GM23338 (cell line): ENCODE measurements around the gene SRA1. TPM values are rescaled to one million over a fixed set of nuclear protein-coding genes. Genes with fewer than 3 reads are reported as not detected.

ENCODE experiments used
- ATAC-seq: fragments of 200-7000 bp; cut with Tn5 transposase; 3 replicates; pipeline ENCODE4 v1.9.1; 2020
- DNase-seq: peaks from one replicate; pipeline ENCODE4 v3.0.0-alpha.2; 2015; ENCODE audit warnings: low spot score
- H2AFZ ChIP-seq: fragments of 200-600 bp; sonication (generic); 2 replicates; pipeline ENCODE4 v1.8.0; 2016; ENCODE audit warnings: antibody characterized with exemption, mild to moderate bottlenecking, moderate library complexity
- H3F3A ChIP-seq: fragments of 200-600 bp; sonication (generic); replicated peaks from 2 replicates; pipeline ENCODE4 v1.8.0; 2017; ENCODE audit warnings: antibody characterized with exemption, mixed run types, low read depth
- H3K27ac ChIP-seq: fragments of 200-600 bp; sonication (generic); 2 replicates; pipeline ENCODE4 v1.6.1; 2016; ENCODE audit warnings: low read depth
- H3K27me3 ChIP-seq: fragments of 200-600 bp; sonication (generic); 2 replicates; pipeline ENCODE4 v1.8.0; 2016; ENCODE audit warnings: mild to moderate bottlenecking, mixed run types, moderate library complexity; ENCODE audit not compliant: insufficient read depth
- H3K36me3 ChIP-seq: fragments of 200-600 bp; sonication (generic); 2 replicates; pipeline ENCODE4 v1.8.0; 2016; ENCODE audit warnings: mild to moderate bottlenecking; ENCODE audit not compliant: insufficient read depth
- H3K4me1 ChIP-seq: fragments of 200-600 bp; sonication (generic); 2 replicates; pipeline ENCODE4 v1.8.0; 2016; ENCODE audit warnings: mild to moderate bottlenecking, moderate library complexity; ENCODE audit not compliant: insufficient read depth
- H3K4me2 ChIP-seq: fragments of 200-600 bp; sonication (generic); 2 replicates; pipeline ENCODE4 v1.7.1; 2017; ENCODE audit warnings: mixed run types
- H3K4me3 ChIP-seq: fragments of 200-600 bp; sonication (generic); 2 replicates; pipeline ENCODE4 v1.6.1; 2016; ENCODE audit warnings: mixed run types
- H3K79me2 ChIP-seq: fragments of 200-600 bp; sonication (generic); replicated peaks from 2 replicates; pipeline ENCODE4 v1.8.0; 2017; ENCODE audit warnings: mild to moderate bottlenecking; ENCODE audit not compliant: insufficient read depth
- H3K9me2 ChIP-seq: fragments of 200-600 bp; sonication (generic); 2 replicates; pipeline ENCODE4 v1.8.0; 2017; ENCODE audit not compliant: insufficient read depth
- H4K20me1 ChIP-seq: fragments of 200-600 bp; sonication (generic); replicated peaks from 2 replicates; pipeline ENCODE4 v1.8.0; 2017; ENCODE audit warnings: mild to moderate bottlenecking; ENCODE audit not compliant: insufficient read depth
- H3K27ac Mint-ChIP-seq: 2 replicates; pipeline ENCODE4 v1.8.0; 2020; ENCODE audit warnings: inconsistent platforms, mild to moderate bottlenecking, moderate library complexity, mixed read lengths
- H3K27me3 Mint-ChIP-seq: 3 replicates; pipeline ENCODE4 v1.8.0; 2022; ENCODE audit warnings: low read depth, mild to moderate bottlenecking, moderate library complexity, mixed read lengths, inconsistent platforms; ENCODE audit not compliant: insufficient read depth, poor library complexity
- H3K36me3 Mint-ChIP-seq: 3 replicates; pipeline ENCODE4 v1.8.0; 2021; ENCODE audit warnings: low read depth, mild to moderate bottlenecking, inconsistent platforms, moderate library complexity, mixed read lengths
- H3K4me1 Mint-ChIP-seq: 3 replicates; pipeline ENCODE4 v1.8.0; 2020; ENCODE audit warnings: mild to moderate bottlenecking, inconsistent platforms, mixed read lengths
- H3K4me3 Mint-ChIP-seq: 3 replicates; pipeline ENCODE4 v1.8.0; 2021; ENCODE audit warnings: moderate library complexity, mild to moderate bottlenecking, inconsistent platforms, mixed read lengths
- H3K9me3 Mint-ChIP-seq: 3 replicates; pipeline ENCODE4 v1.8.0; 2020; ENCODE audit warnings: moderate library complexity, mild to moderate bottlenecking, inconsistent platforms, mixed read lengths
- CREB1 ChIP-seq: fragments of 250-450 bp; sonication (Bioruptor Pico); IDR thresholded peaks from 2 replicates; pipeline ENCODE4 v1.5.0; 2020; ENCODE audit warnings: low read depth, mild to moderate bottlenecking, moderate library complexity
- CTCF ChIP-seq, 2 experiments: fragments of 200-600 bp in 1 of 2; sonication (generic) in 1 of 2; conservative IDR thresholded peaks; 2 replicates each; pipeline versions ENCODE4 v1.5.1 to v1.6.1; 2016 to 2017; ENCODE audit warnings: antibody characterized with exemption in 2 of 2, low read depth in 2 of 2, mild to moderate bottlenecking in 2 of 2, moderate library complexity in 1 of 2
- EZH2 ChIP-seq: fragments of 200-600 bp; sonication (generic); IDR thresholded peaks from one replicate; pipeline ENCODE4 v1.8.0; 2017; ENCODE audit warnings: antibody characterized with exemption, mild to moderate bottlenecking, low read depth; ENCODE audit not compliant: unreplicated experiment
- JUNB ChIP-seq: IDR thresholded peaks from one replicate; pipeline ENCODE4 v1.6.1; 2016; ENCODE audit warnings: antibody characterized with exemption; ENCODE audit not compliant: unreplicated experiment
- NANOG ChIP-seq: IDR thresholded peaks from 2 replicates; pipeline ENCODE4 v1.6.1; 2016; ENCODE audit warnings: antibody characterized with exemption, borderline replicate concordance
- POLR2AphosphoS5 ChIP-seq: IDR thresholded peaks from 2 replicates; pipeline ENCODE4 v1.6.1; 2016; ENCODE audit warnings: antibody characterized with exemption, low read depth
- ZNF114 ChIP-seq: fragments of 250-450 bp; sonication (Bioruptor Pico); IDR thresholded peaks from 2 replicates; pipeline ENCODE4 v1.5.0; 2020; ENCODE audit warnings: mild to moderate bottlenecking, moderate library complexity
- ZNF462 ChIP-seq: fragments of 250-450 bp; sonication (Bioruptor Pico); IDR thresholded peaks from 2 replicates; pipeline ENCODE4 v1.5.0; 2020; ENCODE audit warnings: mild to moderate bottlenecking, moderate library complexity
- polyA plus RNA-seq: library from polyadenylated mRNA; unstranded; fragments of >200 nt; fragmentation: Nextera tagmentation; extraction: Ambion mirVana; gene quantifications from 2 replicates; pipeline ENCODE4 v1.2.1, GENCODE V29; 2016
- total RNA-seq: library from RNA; depleted of rRNA; stranded (reverse); fragments of >200 nt; shearing (Covaris generic); gene quantifications from 2 replicates; pipeline ENCODE4 v1.2.3, GENCODE V29; 2014

Gene SRA1
- total and polyA plus RNA-seq, 2 experiments from 2014 or later: 38.4 to 74.7 TPM

- TF ChIP-seq ZNF462 (CRISPR knock-in tag): no peak
Measured at GRCh38 chr5:140570488-140570887, 13.2 kb upstream of the SRA1 start (continued).

GRCh38 chr5:140570058-140570457 is 12.8 kb upstream of the SRA1 start:
- Histone ChIP-seq H3F3A (no peaks in the 10 kb centered on the region), H4K20me1 (peaks cover 8% of the 10 kb centered on the region; the same call in 1 of the 2 replicates), H3K36me3 (no peaks in the 10 kb centered on the region), H2AFZ (no peak overlapping the region), H3K27ac (no peak overlapping the region), H3K4me1 (peaks cover 5% of the 10 kb centered on the region; the same call in 1 of the 2 replicates), H3K27me3 (no peaks in the 10 kb centered on the region), H3K4me3 (no peak overlapping the region), H3K79me2 (peaks cover 8% of the 10 kb centered on the region), H3K4me2 (no peak overlapping the region), H3K9me2 (no peaks in the 10 kb centered on the region)
- Mint-ChIP-seq H3K27ac (no peak overlapping the region), H3K9me3 (no peaks in the 10 kb centered on the region; the same call in 2 of the 3 replicates), H3K4me1 (no peaks in the 10 kb centered on the region; the same call in 2 of the 3 replicates), H3K36me3 (peaks cover 22% of the 10 kb centered on the region), H3K27me3 (peaks cover 8% of the 10 kb centered on the region), H3K4me3 (no peak overlapping the region)
- DNase-seq: no peak
- TF ChIP-seq ZNF462 (CRISPR knock-in tag) (no peak), POLR2AphosphoS5 (no peak), EZH2 (no peak), NANOG (no peak), ZNF114 (CRISPR knock-in tag) (no peak), CTCF (conservative IDR thresholded peaks at IDR 0.05; ENCODE audit: low read depth in 2 of 2) (no peak), JUNB (no peak), CREB1 (CRISPR knock-in tag) (no peak)
- no peak for ATAC-seq
